ENCODE measurements around the gene MLLT10. TPM values are rescaled to one million over a fixed set of nuclear protein-coding genes. Genes with fewer than 3 reads are reported as not detected.

MLLT10 gene
- total RNA-seq, result 10 to 100 TPM; 15.8 to 49.4 (median 20.1) TPM
- long read RNA-seq, partial matches to known transcripts, result 1 of 1 reads
- long read RNA-seq, other reads (novel, unspliced or antisense), result 0 of 1 reads

DNA sequence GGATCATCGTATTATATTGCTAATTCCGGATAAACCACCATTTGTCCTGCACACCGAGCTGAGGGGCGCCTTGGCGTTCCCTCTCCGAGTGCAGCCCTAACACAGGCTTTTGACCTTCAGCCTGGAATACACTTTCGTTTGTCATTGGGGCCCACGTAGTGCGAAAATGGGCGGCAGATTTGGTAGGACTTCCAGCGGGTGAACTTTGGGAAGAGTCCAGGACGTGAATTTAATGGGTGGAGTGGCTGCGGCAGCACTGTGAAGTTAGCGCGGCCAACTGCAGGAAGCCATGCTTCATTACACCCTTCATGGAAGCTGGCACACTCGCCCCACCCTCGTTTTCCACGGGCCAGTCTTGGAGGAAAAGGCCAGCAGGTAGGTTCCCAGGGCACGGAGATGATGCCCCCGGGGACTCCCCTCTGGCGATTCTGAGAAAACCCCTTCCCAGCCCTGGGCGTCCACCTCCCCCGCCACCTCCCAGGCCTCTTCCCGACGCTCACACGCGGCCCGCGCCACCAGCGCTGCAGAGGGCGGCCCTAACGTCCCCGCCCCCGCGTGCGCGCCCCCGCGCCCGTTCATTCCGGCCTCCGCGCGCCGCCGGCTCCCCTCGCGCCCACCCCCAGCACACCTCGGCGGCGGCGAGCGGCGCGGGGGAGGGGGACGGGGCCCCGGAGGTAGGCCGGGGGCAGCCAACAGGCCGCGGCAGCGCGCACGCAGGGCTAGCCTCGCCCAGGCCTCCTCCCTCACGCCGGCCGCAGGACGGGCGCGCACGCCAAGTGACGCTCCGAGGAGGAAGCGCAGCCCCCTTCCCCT, at the start of gene MLLT10:
MLLT10 (plus strand) TSS at position 766 of the 813 bp plus-strand sequence. CDS start 413 bp downstream, outside the sequence.
- WGBS (ENCODE audit: insufficient coverage, low coverage, low lambda C conversion rate, missing lambda C conversion rate), result 0% methylated on average over 18 of the region's 74 CpGs
- peak; percentile 89 to 97 (median 90) for ATAC-seq
- H3K27me3 ChIP-seq, result no peaks in the 10 kb centered on the region
- peak within 1 kb of the TSS; percentile 66 to 91 (median 78) for H3K27ac ChIP-seq
- H3K9me3 ChIP-seq, result no peaks in the 10 kb centered on the region
- peaks cover 0 to 24% (median 7%) of the 10 kb centered on the region in 4 donors for H3K36me3 ChIP-seq
- DNase-seq, result peak; percentile 97 to 98 (median 97)
- peak within 1 kb of the TSS; percentile 67 to 71 (median 68) for H3K4me3 ChIP-seq
- intact Hi-C loops (cut with DNase I), result no loop called here
- H3K4me1 ChIP-seq, result peaks cover 0 to 12% (median 3%) of the 10 kb centered on the region in 4 donors
- TF ChIP-seq, protein P1, sequence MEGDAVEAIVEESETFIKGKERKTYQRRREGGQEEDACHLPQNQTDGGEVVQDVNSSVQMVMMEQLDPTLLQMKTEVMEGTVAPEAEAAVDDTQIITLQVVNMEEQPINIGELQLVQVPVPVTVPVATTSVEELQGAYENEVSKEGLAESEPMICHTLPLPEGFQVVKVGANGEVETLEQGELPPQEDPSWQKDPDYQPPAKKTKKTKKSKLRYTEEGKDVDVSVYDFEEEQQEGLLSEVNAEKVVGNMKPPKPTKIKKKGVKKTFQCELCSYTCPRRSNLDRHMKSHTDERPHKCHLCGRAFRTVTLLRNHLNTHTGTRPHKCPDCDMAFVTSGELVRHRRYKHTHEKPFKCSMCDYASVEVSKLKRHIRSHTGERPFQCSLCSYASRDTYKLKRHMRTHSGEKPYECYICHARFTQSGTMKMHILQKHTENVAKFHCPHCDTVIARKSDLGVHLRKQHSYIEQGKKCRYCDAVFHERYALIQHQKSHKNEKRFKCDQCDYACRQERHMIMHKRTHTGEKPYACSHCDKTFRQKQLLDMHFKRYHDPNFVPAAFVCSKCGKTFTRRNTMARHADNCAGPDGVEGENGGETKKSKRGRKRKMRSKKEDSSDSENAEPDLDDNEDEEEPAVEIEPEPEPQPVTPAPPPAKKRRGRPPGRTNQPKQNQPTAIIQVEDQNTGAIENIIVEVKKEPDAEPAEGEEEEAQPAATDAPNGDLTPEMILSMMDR (IDR thresholded peaks at IDR 0.05), result peak in 3 of 4 donors; percentile 2 to 33 (median 8)
- TF ChIP-seq POLR2A (IDR thresholded peaks at IDR 0.05), result peak; percentile 84

DNA sequence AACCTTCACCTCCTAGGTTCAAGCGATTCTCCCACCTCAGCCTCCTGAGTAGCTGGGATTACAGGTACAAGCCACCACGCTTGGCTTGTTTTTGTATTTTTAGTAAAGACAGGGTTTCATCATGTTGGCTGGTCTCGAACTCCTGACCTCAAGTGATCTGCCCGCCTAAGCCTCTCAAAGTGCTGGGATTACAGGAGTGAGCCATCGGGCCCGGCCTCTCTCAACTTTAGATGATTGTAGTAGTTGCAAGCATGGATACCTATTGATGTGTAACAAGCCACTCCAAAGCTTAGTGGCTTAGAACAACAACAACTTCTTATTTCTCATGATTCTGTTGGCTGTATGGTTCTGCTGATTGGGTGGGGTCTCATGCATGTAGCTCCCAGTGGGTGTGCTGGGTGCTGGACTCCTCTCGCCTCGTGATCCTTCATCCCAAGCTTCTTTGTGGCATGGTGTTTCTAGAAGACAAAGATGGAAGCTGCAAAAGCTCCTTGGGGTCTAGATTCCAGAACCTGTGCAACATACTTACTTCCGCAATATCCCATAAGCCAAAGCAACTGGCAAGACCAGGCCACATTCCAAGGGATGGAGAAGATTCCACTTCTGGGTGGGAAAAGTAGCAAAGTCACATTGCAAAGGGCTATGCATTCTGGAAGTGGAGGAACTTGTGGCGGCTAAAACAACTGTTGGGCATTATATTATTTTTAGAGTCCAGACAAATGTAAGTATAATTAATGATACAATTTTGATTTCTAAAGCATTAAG, 46.4 kb upstream of the MLLT10 start:
- H3K27ac ChIP-seq, result no peak overlapping the region
- H3K4me1 ChIP-seq, result no peaks in the 10 kb centered on the region
- H3K9me3 ChIP-seq, result no peaks in the 10 kb centered on the region
- WGBS (ENCODE audit: insufficient coverage, low coverage, low lambda C conversion rate, missing lambda C conversion rate), result 94% methylated on average over 4 of the region's 10 CpGs
- no peaks in the 10 kb centered on the region for H3K36me3 ChIP-seq
- H3K27me3 ChIP-seq, result no peaks in the 10 kb centered on the region
- DNase-seq (peak in 1 of 3 donors; percentile 10), ATAC-seq (no peak)
- intact Hi-C loops (cut with DNase I), result no loop called here
- no peak overlapping the region for H3K4me3 ChIP-seq
- TF ChIP-seq POLR2A (IDR thresholded peaks at IDR 0.05), result no peak

DNA sequence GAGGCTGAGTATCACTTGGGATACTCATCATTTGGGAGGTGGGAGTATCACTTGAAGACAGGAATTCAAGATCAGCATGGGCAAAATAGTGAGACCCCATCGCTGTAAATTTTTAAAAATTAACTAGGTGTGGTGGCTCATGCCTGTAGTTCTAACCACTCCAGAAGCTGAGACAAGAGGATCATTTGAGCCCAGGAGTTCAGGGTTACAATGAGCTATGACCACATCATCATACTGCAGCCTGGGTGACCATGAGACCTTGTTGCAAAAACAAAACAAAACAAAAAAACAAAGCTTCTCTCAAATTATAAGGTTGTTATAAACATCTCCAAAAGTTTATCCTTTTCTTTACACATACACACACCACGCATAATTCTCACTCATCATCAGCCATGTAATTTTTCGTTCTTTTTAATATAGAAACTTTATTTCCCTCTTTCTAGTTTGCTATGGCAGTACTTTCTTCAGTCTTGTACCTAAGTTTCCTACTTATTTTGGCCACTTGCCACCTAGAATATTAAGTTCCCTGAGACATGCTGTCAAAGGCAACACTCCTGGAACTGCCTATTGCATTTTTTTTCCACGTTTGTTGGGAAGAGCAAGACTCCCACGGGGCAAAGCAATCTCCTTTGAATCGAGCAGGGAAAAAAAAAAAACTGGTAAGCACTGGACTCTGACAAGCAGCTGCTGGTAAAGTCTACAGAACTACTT, 45.6 kb upstream of the MLLT10 start:
- Histone ChIP-seq H3K9me3 (no peaks in the 10 kb centered on the region), H3K27ac (no peak overlapping the region), H3K36me3 (no peaks in the 10 kb centered on the region), H3K27me3 (no peaks in the 10 kb centered on the region), H3K4me1 (no peaks in the 10 kb centered on the region), H3K4me3 (no peak overlapping the region)
- 43% methylated on average over 5 of the region's 6 CpGs for WGBS (ENCODE audit: insufficient coverage, low coverage, low lambda C conversion rate, missing lambda C conversion rate)
- DNase-seq, result no peak
- no peak for TF ChIP-seq POLR2A (IDR thresholded peaks at IDR 0.05)
- TF ChIP-seq, protein P1 (IDR thresholded peaks at IDR 0.05), result no peak
- intact Hi-C loops (cut with DNase I), result no loop called here
- ATAC-seq, result no peak

DNA sequence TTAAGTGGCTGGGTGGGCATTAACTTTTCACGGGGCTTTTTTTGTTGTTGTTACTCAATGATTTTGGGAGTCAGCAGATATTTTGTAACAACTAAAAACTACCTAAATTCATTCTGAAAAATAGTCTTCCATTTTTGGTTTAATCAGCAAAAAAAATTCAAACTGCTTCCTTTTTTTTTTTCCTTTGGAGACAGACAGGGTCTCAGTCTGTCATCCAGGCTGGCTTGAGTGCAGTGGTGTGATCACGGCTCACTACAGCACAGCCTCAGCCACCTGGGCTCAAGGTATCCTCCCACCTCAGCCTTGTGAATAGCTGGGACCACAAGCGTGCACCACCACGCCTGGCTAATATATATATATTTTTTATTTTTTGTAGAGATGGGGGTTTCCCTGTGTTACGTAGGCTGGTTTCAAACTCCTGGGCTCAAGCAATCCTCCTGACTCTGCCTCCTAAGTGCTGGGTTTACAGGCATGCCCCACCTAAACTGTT, 45.0 kb upstream of the MLLT10 start:
- Histone ChIP-seq H3K4me1 (no peaks in the 10 kb centered on the region), H3K9me3 (no peaks in the 10 kb centered on the region), H3K27ac (no peak overlapping the region), H3K4me3 (no peak overlapping the region), H3K36me3 (no peaks in the 10 kb centered on the region), H3K27me3 (no peaks in the 10 kb centered on the region)
- 77% methylated on average over 5 of the region's 5 CpGs for WGBS (ENCODE audit: insufficient coverage, low coverage, low lambda C conversion rate, missing lambda C conversion rate)
- TF ChIP-seq, protein P1 (IDR thresholded peaks at IDR 0.05), result no peak
- no peak for TF ChIP-seq POLR2A (IDR thresholded peaks at IDR 0.05)
- intact Hi-C loops (cut with DNase I), result no loop called here
- DNase-seq (no peak), ATAC-seq (no peak)

Measured in right lobe of liver (tissue), 6 donors.